WTC11 (cell line): ENCODE measurements around the gene FREM2. TPM values are rescaled to one million over a fixed set of nuclear protein-coding genes. Genes with fewer than 3 reads are reported as not detected.

Experiments used
- ATAC-seq: fragments of 200-7000 bp; cut with Tn5 transposase; 2 replicates; pipeline ENCODE4 v1.10.0; 2021; ENCODE audit warnings: mild to moderate bottlenecking, moderate library complexity
- CTCF ChIA-PET: fragments of 300-600 bp; sonication (Branson Sonifier 250); formaldehyde crosslinking; loops from one replicate; lab custom pipeline; 2021; ENCODE audit warnings: antibody characterized with exemption; lab: Charles Lee
- POLR2A ChIA-PET: fragments of 350-600 bp; sonication (Branson Sonifier 250); formaldehyde crosslinking; loops from one replicate; lab custom pipeline; 2021; ENCODE audit warnings: antibody characterized with exemption; lab: Charles Lee
- DNase-seq: peaks from one replicate; pipeline ENCODE4 v3.0.0; 2021; ENCODE audit warnings: low spot score
- H3K27ac Mint-ChIP-seq: 2 replicates; pipeline ENCODE4 v1.8.0; 2021; ENCODE audit warnings: mixed read lengths
- H3K27me3 Mint-ChIP-seq: 2 replicates; pipeline ENCODE4 v1.8.0; 2021; ENCODE audit warnings: low read depth, mild to moderate bottlenecking, moderate library complexity, mixed read lengths
- H3K36me3 Mint-ChIP-seq: 2 replicates; pipeline ENCODE4 v1.8.0; 2021; ENCODE audit warnings: mixed read lengths
- H3K4me1 Mint-ChIP-seq: 2 replicates; pipeline ENCODE4 v1.8.0; 2022; ENCODE audit warnings: mixed read lengths
- H3K4me3 Mint-ChIP-seq: 2 replicates; pipeline ENCODE4 v1.8.0; 2021; ENCODE audit warnings: mild to moderate bottlenecking, moderate library complexity, mixed read lengths
- H3K9me3 Mint-ChIP-seq: 2 replicates; pipeline ENCODE4 v1.8.0; 2021; ENCODE audit warnings: mixed read lengths
- ATF6 ChIP-seq: sonication (generic); formaldehyde crosslinking; IDR thresholded peaks from 2 replicates; pipeline ENCODE4 v1.8.1; 2023; ENCODE audit warnings: mild to moderate bottlenecking, missing genetic modification reagents
- ELF4 ChIP-seq: sonication (generic); formaldehyde crosslinking; IDR thresholded peaks from 2 replicates; pipeline ENCODE4 v1.8.1; 2022; ENCODE audit warnings: low read depth, mild to moderate bottlenecking, moderate library complexity, missing genetic modification reagents
- ERG ChIP-seq: fragments of 250-450 bp; sonication (Bioruptor Pico); IDR thresholded peaks from 2 replicates; pipeline ENCODE4 v1.8.0; 2021; ENCODE audit warnings: mild to moderate bottlenecking
- ETV6 ChIP-seq: sonication (generic); formaldehyde crosslinking; IDR thresholded peaks from 2 replicates; pipeline ENCODE4 v1.8.1; 2022; ENCODE audit warnings: mild to moderate bottlenecking, missing genetic modification reagents
- IRF2 ChIP-seq: sonication (generic); formaldehyde crosslinking; IDR thresholded peaks from 2 replicates; pipeline ENCODE4 v1.8.0; 2022; ENCODE audit warnings: low read depth, missing genetic modification reagents, borderline replicate concordance
- JAZF1 ChIP-seq: fragments of 250-450 bp; sonication (Bioruptor Pico); IDR thresholded peaks from 2 replicates; pipeline ENCODE4 v1.9.0; 2021; ENCODE audit warnings: moderate library complexity, mild to moderate bottlenecking, inconsistent platforms
- NR1H2 ChIP-seq: sonication (generic); formaldehyde crosslinking; IDR thresholded peaks from 2 replicates; pipeline ENCODE4 v1.9.0; 2021; ENCODE audit warnings: mild to moderate bottlenecking, moderate library complexity, missing genetic modification reagents
- PREB ChIP-seq: sonication (generic); formaldehyde crosslinking; IDR thresholded peaks from 2 replicates; pipeline ENCODE4 v1.8.1; 2022; ENCODE audit warnings: mild to moderate bottlenecking, missing genetic modification reagents, moderate library complexity, borderline replicate concordance
- TCF7 ChIP-seq: sonication (generic); formaldehyde crosslinking; IDR thresholded peaks from 2 replicates; pipeline ENCODE4 v1.8.0; 2022; ENCODE audit warnings: mild to moderate bottlenecking, low read depth, missing genetic modification reagents, moderate library complexity
- ZNF232 ChIP-seq: sonication (generic); formaldehyde crosslinking; IDR thresholded peaks from 2 replicates; pipeline ENCODE4 v1.8.0; 2022; ENCODE audit warnings: mild to moderate bottlenecking, missing genetic modification reagents
- ZNF317 ChIP-seq: sonication (generic); formaldehyde crosslinking; IDR thresholded peaks from 2 replicates; pipeline ENCODE4 v1.8.1; 2023; ENCODE audit warnings: low read depth, mild to moderate bottlenecking, moderate library complexity, missing genetic modification reagents, borderline replicate concordance
- ZNF416 ChIP-seq: fragments of 250-450 bp; sonication (Bioruptor Pico); IDR thresholded peaks from 2 replicates; pipeline ENCODE4 v1.9.0; 2021; ENCODE audit warnings: mild to moderate bottlenecking, inconsistent platforms
- total RNA-seq: library from RNA; stranded (reverse); gene quantifications from 3 replicates; pipeline ENCODE4 v1.2.3, GENCODE V29; 2021
- TF ChIP-seq, protein P1 (sequence below): sonication (generic); formaldehyde crosslinking; IDR thresholded peaks from 2 replicates; pipeline ENCODE4 v1.8.1; 2023; ENCODE audit warnings: mild to moderate bottlenecking, missing genetic modification reagents, borderline replicate concordance
- TF ChIP-seq, protein P2 (sequence below): fragments of 250-450 bp; sonication (Bioruptor Pico); IDR thresholded peaks from 2 replicates; pipeline ENCODE4 v1.9.0; 2021; ENCODE audit warnings: moderate library complexity, mild to moderate bottlenecking, inconsistent platforms, borderline replicate concordance
- TF ChIP-seq, protein P3 (sequence below): sonication (generic); formaldehyde crosslinking; IDR thresholded peaks from 2 replicates; pipeline ENCODE4 v1.8.0; 2022; ENCODE audit warnings: mild to moderate bottlenecking, missing genetic modification reagents

The FREM2 gene
- total RNA-seq, 1 experiment from 2014 or later: 23.7 TPM

DNA sequence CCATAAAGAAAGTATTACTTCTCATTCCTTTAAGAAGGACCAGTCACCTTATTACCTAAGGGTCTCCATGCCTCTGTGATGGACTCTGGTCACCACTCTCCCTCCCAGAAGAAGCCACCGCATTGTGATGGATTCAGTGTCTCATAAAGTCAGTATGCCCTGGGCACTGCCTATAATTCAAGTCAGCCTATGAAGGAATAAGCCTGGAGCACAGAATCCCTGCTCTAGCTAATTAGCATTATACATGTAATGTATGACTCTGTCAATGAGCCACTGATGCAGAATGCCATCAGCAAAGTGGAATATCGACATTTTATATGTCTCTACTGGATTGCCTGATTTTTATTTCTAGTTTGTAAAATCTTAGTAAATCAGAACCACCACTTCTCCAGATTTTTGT lies 14.9 kb upstream of the FREM2 start:
- DNase-seq: no peak
- ATAC-seq: no peak
- Mint-ChIP-seq H3K27me3 (no peaks in the 10 kb centered on the region), H3K27ac (no peak overlapping the region), H3K36me3 (no peaks in the 10 kb centered on the region), H3K4me3 (no peak overlapping the region), H3K9me3 (0 out of 2 replicates have a peak, but pooled peaks cover 4% of the 10 kb centered on the region), H3K4me1 (peaks cover 9% of the 10 kb centered on the region)
- ChIA-PET POLR2A (no interaction called here), CTCF (no interaction called here)
- TF ChIP-seq ZNF232 (CRISPR knock-in tag) (no peak), ATF6 (CRISPR knock-in tag) (no peak), ZNF317 (CRISPR knock-in tag) (no peak), ELF4 (CRISPR knock-in tag) (no peak), PREB (CRISPR knock-in tag) (no peak), ZNF416 (no peak), IRF2 (CRISPR knock-in tag) (no peak), JAZF1 (CRISPR knock-in tag) (no peak)
- TF ChIP-seq, protein P1, sequence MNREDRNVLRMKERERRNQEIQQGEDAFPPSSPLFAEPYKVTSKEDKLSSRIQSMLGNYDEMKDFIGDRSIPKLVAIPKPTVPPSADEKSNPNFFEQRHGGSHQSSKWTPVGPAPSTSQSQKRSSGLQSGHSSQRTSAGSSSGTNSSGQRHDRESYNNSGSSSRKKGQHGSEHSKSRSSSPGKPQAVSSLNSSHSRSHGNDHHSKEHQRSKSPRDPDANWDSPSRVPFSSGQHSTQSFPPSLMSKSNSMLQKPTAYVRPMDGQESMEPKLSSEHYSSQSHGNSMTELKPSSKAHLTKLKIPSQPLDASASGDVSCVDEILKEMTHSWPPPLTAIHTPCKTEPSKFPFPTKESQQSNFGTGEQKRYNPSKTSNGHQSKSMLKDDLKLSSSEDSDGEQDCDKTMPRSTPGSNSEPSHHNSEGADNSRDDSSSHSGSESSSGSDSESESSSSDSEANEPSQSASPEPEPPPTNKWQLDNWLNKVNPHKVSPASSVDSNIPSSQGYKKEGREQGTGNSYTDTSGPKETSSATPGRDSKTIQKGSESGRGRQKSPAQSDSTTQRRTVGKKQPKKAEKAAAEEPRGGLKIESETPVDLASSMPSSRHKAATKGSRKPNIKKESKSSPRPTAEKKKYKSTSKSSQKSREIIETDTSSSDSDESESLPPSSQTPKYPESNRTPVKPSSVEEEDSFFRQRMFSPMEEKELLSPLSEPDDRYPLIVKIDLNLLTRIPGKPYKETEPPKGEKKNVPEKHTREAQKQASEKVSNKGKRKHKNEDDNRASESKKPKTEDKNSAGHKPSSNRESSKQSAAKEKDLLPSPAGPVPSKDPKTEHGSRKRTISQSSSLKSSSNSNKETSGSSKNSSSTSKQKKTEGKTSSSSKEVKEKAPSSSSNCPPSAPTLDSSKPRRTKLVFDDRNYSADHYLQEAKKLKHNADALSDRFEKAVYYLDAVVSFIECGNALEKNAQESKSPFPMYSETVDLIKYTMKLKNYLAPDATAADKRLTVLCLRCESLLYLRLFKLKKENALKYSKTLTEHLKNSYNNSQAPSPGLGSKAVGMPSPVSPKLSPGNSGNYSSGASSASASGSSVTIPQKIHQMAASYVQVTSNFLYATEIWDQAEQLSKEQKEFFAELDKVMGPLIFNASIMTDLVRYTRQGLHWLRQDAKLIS (CRISPR knock-in tag): no peak
- TF ChIP-seq, protein P2, sequence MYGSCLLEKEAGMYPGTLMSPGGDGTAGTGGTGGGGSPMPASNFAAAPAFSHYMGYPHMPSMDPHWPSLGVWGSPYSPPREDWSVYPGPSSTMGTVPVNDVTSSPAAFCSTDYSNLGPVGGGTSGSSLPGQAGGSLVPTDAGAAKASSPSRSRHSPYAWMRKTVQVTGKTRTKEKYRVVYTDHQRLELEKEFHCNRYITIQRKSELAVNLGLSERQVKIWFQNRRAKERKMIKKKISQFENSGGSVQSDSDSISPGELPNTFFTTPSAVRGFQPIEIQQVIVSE (CRISPR knock-in tag): no peak

- no peaks in the 10 kb centered on the region for H3K27me3 Mint-ChIP-seq
- POLR2A ChIA-PET: no interaction called here
- DNase-seq (no peak), ATAC-seq (no peak)
- CTCF ChIA-PET: no interaction called here
- no peak for TF ChIP-seq NR1H2 (CRISPR knock-in tag)
- TF ChIP-seq, protein P3, sequence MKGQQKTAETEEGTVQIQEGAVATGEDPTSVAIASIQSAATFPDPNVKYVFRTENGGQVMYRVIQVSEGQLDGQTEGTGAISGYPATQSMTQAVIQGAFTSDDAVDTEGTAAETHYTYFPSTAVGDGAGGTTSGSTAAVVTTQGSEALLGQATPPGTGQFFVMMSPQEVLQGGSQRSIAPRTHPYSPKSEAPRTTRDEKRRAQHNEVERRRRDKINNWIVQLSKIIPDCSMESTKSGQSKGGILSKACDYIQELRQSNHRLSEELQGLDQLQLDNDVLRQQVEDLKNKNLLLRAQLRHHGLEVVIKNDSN (CRISPR knock-in tag): no peak
- no peak for TF ChIP-seq ERG (CRISPR knock-in tag)
- no peak for TF ChIP-seq ETV6 (CRISPR knock-in tag)
- no peak for TF ChIP-seq TCF7 (CRISPR knock-in tag)
- no peak overlapping the region for H3K4me3 Mint-ChIP-seq
- no peaks in the 10 kb centered on the region for H3K9me3 Mint-ChIP-seq
- H3K4me1 Mint-ChIP-seq: peaks cover 9% of the 10 kb centered on the region
- no peaks in the 10 kb centered on the region for H3K36me3 Mint-ChIP-seq
- no peak overlapping the region for H3K27ac Mint-ChIP-seq
Observed at GRCh38 chr13:38674208-38674607, 12.7 kb upstream of the FREM2 start.
